OCI-LY1 (cell line): ENCODE data around the gene NAV3.

Experiments
- EZH2 ChIP-seq: fragments of 200-600 bp; sonication (generic), shearing (Covaris generic); IDR thresholded peaks from 2 replicates; pipeline ENCODE4 v1.8.0; 2017; ENCODE audit warnings: borderline replicate concordance, mixed run types, mild to moderate bottlenecking, antibody characterized with exemption, low read length, moderate library complexity, mixed read lengths
- TF ChIP-seq, protein P1 (sequence below): fragments of 200-600 bp; sonication (generic), shearing (Covaris generic); IDR thresholded peaks from 2 replicates; pipeline ENCODE4 v1.5.1; 2017; ENCODE audit warnings: mild to moderate bottlenecking, antibody characterized with exemption, low read length, moderate library complexity, mixed read lengths

DNA sequence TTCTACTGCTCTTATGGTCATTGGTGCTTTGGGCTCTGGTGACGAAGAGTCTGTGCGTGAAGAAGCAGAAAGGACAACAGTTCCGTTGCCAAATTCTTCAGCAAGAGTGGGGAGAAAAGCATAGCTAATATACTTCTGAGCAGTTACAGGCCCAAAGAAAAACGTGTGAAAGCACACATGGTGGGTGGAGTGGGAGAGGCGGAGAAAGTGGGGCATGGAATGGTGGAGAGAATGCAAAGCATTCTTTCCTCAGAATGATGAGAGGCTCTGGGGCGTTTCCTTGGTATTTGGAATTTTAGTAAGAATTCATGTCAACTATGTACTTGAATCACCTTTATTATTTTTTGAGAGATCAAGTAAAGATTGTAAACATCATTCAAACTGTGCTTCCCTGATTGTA is 396.1 kb downstream of the NAV3 start:
- TF ChIP-seq, protein P1, sequence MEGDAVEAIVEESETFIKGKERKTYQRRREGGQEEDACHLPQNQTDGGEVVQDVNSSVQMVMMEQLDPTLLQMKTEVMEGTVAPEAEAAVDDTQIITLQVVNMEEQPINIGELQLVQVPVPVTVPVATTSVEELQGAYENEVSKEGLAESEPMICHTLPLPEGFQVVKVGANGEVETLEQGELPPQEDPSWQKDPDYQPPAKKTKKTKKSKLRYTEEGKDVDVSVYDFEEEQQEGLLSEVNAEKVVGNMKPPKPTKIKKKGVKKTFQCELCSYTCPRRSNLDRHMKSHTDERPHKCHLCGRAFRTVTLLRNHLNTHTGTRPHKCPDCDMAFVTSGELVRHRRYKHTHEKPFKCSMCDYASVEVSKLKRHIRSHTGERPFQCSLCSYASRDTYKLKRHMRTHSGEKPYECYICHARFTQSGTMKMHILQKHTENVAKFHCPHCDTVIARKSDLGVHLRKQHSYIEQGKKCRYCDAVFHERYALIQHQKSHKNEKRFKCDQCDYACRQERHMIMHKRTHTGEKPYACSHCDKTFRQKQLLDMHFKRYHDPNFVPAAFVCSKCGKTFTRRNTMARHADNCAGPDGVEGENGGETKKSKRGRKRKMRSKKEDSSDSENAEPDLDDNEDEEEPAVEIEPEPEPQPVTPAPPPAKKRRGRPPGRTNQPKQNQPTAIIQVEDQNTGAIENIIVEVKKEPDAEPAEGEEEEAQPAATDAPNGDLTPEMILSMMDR: no peak
- TF ChIP-seq EZH2: no peak
